GM19467 (cell line): ENCODE measurements around the gene MICU2.

ENCODE experiments used
- ATAC-seq: cut with Tn5 transposase; IDR thresholded peaks from one replicate; pipeline ENCODE4 v1.9.1; 2021; ENCODE audit warnings: mild to moderate bottlenecking, moderate library complexity; ENCODE audit not compliant: unreplicated experiment

The MICU2 gene

GRCh38 chr13:21501686-21502085, 102.3 kb downstream of the MICU2 start:
- no peak for ATAC-seq

GRCh38 chr13:21486322-21486721, 117.6 kb downstream of the MICU2 start:
- no peak for ATAC-seq

- no peak for ATAC-seq
Measured at GRCh38 chr13:21483748-21484147, 120.2 kb downstream of the MICU2 start.

GRCh38 chr13:21481359-21481758, 122.6 kb downstream of the MICU2 start:
- no peak for ATAC-seq

- no peak for ATAC-seq
Measured at GRCh38 chr13:21478881-21479808, 124.8 kb downstream of the MICU2 start.

- peak; percentile 83 for ATAC-seq
Measured at GRCh38 chr13:21476893-21477472, 127.0 kb downstream of the MICU2 start.

- no peak for ATAC-seq
Measured at GRCh38 chr13:21475115-21475514, 128.9 kb downstream of the MICU2 start.

GRCh38 chr13:21470785-21471184, 133.2 kb downstream of the MICU2 start:
- ATAC-seq = no peak

- ATAC-seq = no peak
Measured at GRCh38 chr13:21466527-21466926, 137.4 kb downstream of the MICU2 start.

GRCh38 chr13:21465710-21466160, 138.2 kb downstream of the MICU2 start:
- ATAC-seq = no peak

GRCh38 chr13:21463424-21463823, 140.5 kb downstream of the MICU2 start:
- ATAC-seq = no peak

GRCh38 chr13:21461131-21461530, 142.8 kb downstream of the MICU2 start:
- no peak for ATAC-seq

GRCh38 chr13:21458813-21459701, 144.9 kb downstream of the MICU2 start, which contains the start of gene ZDHHC20:
TSS of gene ZDHHC20 (minus strand) at chr13:21459303. CDS start at chr13:21459171, 132 bp downstream.
- peak; percentile 75 for ATAC-seq

GRCh38 chr13:21458451-21458812, 145.5 kb downstream of the MICU2 start:
- peak; percentile 32 for ATAC-seq

GRCh38 chr13:21453387-21454081, 150.4 kb downstream of the MICU2 start:
- no peak for ATAC-seq

- no peak for ATAC-seq
Measured at GRCh38 chr13:21450936-21451335, 153.0 kb downstream of the MICU2 start.

- no peak for ATAC-seq
Measured at GRCh38 chr13:21446656-21447055, 157.3 kb downstream of the MICU2 start.

GRCh38 chr13:21445759-21446158, 158.2 kb downstream of the MICU2 start:
- ATAC-seq = no peak

GRCh38 chr13:21443171-21443570, 160.8 kb downstream of the MICU2 start:
- ATAC-seq = no peak
